ENCODE measurements around the gene SH3BP5L.

SH3BP5L gene

GRCh38 chr1:248825909-248826760 lies at the start of gene SH3BP5L:
Gene SH3BP5L, minus strand, starts transcription at chr1:248825915. Its CDS starts 980 bp downstream, at chr1:248824935.
- DNase-seq = peak; percentile 90

- DNase-seq = peak; percentile 80
These were observed 48.3 kb upstream of the SH3BP5L start for GRCh38 chr1:248873993-248874533.

- DNase-seq = peak; percentile 92
These were observed 47.8 kb upstream of the SH3BP5L start for GRCh38 chr1:248873409-248873992.

GRCh38 chr1:248872752-248873408 lies 47.2 kb upstream of the SH3BP5L start:
- DNase-seq = peak; percentile 62

GRCh38 chr1:248871837-248872401 lies 46.2 kb upstream of the SH3BP5L start:
- no peak for DNase-seq

- peak; percentile 83 for DNase-seq
These were observed 37.5 kb upstream of the SH3BP5L start for GRCh38 chr1:248862998-248863881.

- no peak for DNase-seq
These were observed 36.9 kb upstream of the SH3BP5L start for GRCh38 chr1:248862695-248862997.

- no peak for DNase-seq
These were observed 35.9 kb upstream of the SH3BP5L start for GRCh38 chr1:248861616-248862015.

- no peak for DNase-seq
These were observed 34.3 kb upstream of the SH3BP5L start for GRCh38 chr1:248860007-248860406.

GRCh38 chr1:248858891-248859889 lies 33.5 kb upstream of the SH3BP5L start, which contains the start of gene ZNF692:
Gene ZNF692, minus strand, starts transcription at chr1:248859085. Its CDS starts 776 bp downstream, at chr1:248858309.
- peak; percentile 98 for DNase-seq

- DNase-seq = peak; percentile 35
These were observed 32.6 kb upstream of the SH3BP5L start for GRCh38 chr1:248858096-248858890.

- DNase-seq = no peak
These were observed 32.0 kb upstream of the SH3BP5L start for GRCh38 chr1:248857749-248858095.

- no peak for DNase-seq
These were observed 31.5 kb upstream of the SH3BP5L start for GRCh38 chr1:248857201-248857600.

- DNase-seq = no peak
These were observed 30.5 kb upstream of the SH3BP5L start for GRCh38 chr1:248856176-248856575.

- DNase-seq = no peak
These were observed 29.9 kb upstream of the SH3BP5L start for GRCh38 chr1:248855580-248855979.

GRCh38 chr1:248853663-248854375 lies 28.1 kb upstream of the SH3BP5L start:
- DNase-seq = no peak

- DNase-seq = no peak
These were observed 27.0 kb upstream of the SH3BP5L start for GRCh38 chr1:248852481-248853405.

- DNase-seq = no peak
These were observed 25.7 kb upstream of the SH3BP5L start for GRCh38 chr1:248851390-248851789.
